ENCODE measurements around the gene SYTL2.

SYTL2 gene

DNA sequence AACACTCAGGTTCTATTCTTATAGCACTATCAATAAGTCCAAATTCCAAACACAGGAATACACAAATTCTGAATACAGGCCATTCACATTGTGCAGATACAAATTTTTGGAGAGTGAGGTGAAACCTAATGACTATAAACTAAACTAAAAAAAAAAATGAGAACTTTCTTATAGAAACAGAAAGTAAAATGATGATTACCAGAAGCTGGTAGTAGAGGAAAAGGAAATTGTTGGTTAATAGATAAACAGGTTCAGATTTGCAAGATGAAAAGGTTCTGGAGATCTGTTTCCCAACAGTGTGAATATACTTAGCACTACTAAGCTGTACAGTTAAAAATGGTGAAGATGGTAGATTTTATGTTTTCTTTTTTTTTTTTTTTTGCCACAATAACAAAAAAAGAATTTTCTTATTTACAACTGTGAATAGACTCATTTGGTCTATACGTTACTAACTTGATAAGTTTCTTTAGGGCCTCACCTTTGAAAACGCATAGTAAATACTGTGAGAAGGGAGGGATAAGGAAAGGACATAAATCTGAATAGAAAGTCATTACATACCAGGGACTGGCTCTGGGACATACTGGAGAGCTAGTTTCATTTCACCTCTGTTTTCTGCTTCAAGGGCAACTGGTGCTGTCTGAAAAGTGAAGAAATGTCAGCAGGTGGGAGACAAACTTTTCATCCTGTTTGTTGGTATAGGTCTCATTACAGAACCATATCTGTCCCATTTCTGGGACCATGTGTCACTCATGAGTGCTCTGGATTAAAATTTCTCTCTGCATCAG is 110.8 kb downstream of the SYTL2 start:
- Histone ChIP-seq H3K36me3 (no peaks in the 10 kb centered on the region), H3K4me1 (no peaks in the 10 kb centered on the region), H3K4me3 (ENCODE audit: low read depth, low read length) (no peak overlapping the region), H3K9me3 (no peaks in the 10 kb centered on the region), H3K27me3 (peaks cover 20% of the 10 kb centered on the region)
- TF ChIP-seq, protein P1, sequence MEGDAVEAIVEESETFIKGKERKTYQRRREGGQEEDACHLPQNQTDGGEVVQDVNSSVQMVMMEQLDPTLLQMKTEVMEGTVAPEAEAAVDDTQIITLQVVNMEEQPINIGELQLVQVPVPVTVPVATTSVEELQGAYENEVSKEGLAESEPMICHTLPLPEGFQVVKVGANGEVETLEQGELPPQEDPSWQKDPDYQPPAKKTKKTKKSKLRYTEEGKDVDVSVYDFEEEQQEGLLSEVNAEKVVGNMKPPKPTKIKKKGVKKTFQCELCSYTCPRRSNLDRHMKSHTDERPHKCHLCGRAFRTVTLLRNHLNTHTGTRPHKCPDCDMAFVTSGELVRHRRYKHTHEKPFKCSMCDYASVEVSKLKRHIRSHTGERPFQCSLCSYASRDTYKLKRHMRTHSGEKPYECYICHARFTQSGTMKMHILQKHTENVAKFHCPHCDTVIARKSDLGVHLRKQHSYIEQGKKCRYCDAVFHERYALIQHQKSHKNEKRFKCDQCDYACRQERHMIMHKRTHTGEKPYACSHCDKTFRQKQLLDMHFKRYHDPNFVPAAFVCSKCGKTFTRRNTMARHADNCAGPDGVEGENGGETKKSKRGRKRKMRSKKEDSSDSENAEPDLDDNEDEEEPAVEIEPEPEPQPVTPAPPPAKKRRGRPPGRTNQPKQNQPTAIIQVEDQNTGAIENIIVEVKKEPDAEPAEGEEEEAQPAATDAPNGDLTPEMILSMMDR (IDR thresholded peaks at IDR 0.05; ENCODE audit: low read depth, low read length): no peak
- no peak for DNase-seq

DNA sequence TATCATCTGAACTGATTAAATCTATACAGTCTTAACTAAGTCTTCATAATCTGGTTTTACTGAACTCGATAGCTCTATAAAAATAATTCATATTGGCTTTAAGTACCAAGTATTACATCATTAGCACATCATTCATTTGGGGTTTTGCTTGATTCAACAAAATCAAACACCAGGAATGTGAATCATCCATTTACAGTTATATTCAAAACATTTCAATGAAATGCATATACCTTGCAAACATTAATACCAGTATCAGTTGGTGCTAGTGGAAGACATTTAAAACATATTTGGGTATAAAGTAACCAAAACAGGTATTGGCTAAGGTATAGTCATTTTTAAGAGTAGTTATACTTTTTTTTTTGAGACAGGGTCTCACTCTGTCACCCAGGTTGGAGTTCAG is 112.7 kb downstream of the SYTL2 start:
- no peak for DNase-seq
- peaks cover 9% of the 10 kb centered on the region; the same call in 1 of the 2 replicates for H3K27me3 ChIP-seq
- H3K9me3 ChIP-seq: no peaks in the 10 kb centered on the region
- no peaks in the 10 kb centered on the region for H3K4me1 ChIP-seq
- H3K4me3 ChIP-seq (ENCODE audit: low read depth, low read length): no peak overlapping the region
- TF ChIP-seq, protein P1 (IDR thresholded peaks at IDR 0.05; ENCODE audit: low read depth, low read length): no peak
- H3K36me3 ChIP-seq: no peaks in the 10 kb centered on the region

DNA sequence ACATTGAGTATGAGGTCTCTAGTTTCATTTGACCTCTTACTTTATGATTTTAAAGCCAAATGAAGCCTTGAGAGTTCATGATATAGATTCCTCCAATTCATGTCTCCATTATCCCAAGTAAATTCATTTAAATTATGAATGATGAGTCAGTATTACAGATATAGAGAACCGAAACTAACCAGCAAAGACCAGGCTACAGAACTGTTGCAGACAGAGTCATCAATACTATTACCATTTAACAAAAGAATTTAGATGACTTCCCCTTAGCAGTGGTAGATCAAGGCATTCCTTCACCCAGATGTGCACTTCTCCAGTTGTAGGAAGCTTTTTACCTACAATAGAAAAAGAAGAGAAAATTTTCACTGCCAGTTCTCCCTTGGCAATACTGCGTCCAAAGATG is 113.2 kb downstream of the SYTL2 start:
- Histone ChIP-seq H3K27me3 (peaks cover 10% of the 10 kb centered on the region; the same call in 1 of the 2 replicates), H3K9me3 (no peaks in the 10 kb centered on the region), H3K4me3 (ENCODE audit: low read depth, low read length) (no peak overlapping the region), H3K36me3 (no peaks in the 10 kb centered on the region), H3K4me1 (no peaks in the 10 kb centered on the region)
- TF ChIP-seq, protein P1 (IDR thresholded peaks at IDR 0.05; ENCODE audit: low read depth, low read length): no peak
- no peak for DNase-seq

DNA sequence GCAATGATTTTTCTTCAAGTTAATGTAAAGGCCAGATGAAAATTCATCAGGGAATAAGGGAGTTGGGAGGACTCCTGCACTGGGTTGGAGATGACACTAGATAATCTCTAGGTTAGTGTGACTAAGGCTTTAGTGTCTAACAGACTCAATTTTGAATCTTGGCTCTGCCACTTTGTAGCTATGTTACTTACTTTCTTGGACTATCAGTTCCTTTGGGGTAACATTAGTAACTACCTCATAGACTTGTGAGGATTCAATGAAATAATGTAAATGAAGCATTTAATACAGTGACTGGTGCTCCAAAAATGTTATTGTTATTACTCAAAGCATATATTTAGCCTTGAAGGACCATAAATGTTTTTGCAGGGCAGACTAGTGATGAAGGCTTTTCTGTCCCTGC is 115.4 kb downstream of the SYTL2 start:
- H3K36me3 ChIP-seq: no peaks in the 10 kb centered on the region
- TF ChIP-seq, protein P1 (IDR thresholded peaks at IDR 0.05; ENCODE audit: low read depth, low read length): no peak
- no peak for DNase-seq
- H3K27me3 ChIP-seq: peaks cover 12% of the 10 kb centered on the region; the same call in 1 of the 2 replicates
- no peaks in the 10 kb centered on the region for H3K9me3 ChIP-seq
- H3K4me3 ChIP-seq (ENCODE audit: low read depth, low read length): no peak overlapping the region
- H3K4me1 ChIP-seq: no peaks in the 10 kb centered on the region

DNA sequence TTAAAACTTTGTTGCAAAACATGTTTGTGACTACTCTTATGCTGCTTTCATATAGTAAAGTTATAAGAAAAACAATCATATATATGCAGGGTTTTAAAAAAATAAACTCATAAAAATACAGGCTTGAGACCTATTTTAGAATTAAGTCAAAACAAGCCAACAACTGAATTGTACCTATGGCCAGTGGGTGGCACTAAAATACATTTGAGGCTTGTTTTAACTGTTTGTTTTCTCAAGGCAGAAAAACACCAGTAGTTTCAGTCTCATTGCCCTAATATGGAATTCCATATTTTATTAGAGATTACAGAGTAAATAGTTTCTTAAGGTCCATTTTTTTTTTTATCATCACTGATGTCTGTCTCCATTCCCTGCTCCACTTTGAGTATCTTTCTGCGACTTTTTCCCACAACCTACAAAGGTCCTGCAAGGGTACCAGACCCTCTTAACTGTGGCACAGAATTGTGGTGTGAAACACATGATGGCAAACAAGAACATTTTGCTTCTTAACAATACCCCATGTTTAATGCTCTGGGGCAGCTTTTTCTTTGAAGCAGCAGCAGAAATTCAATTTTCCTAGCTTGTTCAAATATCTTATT is 116.5 kb downstream of the SYTL2 start:
- no peak for DNase-seq
- Histone ChIP-seq H3K4me1 (no peaks in the 10 kb centered on the region), H3K27me3 (peaks cover 21% of the 10 kb centered on the region; the same call in 1 of the 2 replicates), H3K4me3 (ENCODE audit: low read depth, low read length) (no peak overlapping the region), H3K9me3 (no peaks in the 10 kb centered on the region), H3K36me3 (no peaks in the 10 kb centered on the region)
- TF ChIP-seq, protein P1 (IDR thresholded peaks at IDR 0.05; ENCODE audit: low read depth, low read length): peak; percentile 48

Measured in BE2C (cell line).